Measurements from ENCODE around the gene TMEM243. TPM values are rescaled to one million over a fixed set of nuclear protein-coding genes. Genes with fewer than 3 reads are reported as not detected.

The TMEM243 gene
- total RNA-seq, 2 donors from 2014 or later, result 58.6 to 65.6 TPM

- Mint-ChIP-seq H3K4me3 (peak overlapping the region; percentile 93 to 95), H3K4me1 (ENCODE audit: low read depth) (peaks cover 27% of the 10 kb centered on the region), H3K9me3 (no peaks in the 10 kb centered on the region), H3K27ac (peak overlapping the region; percentile 98), H3K27me3 (ENCODE audit: low read depth) (no peaks in the 10 kb centered on the region), H3K36me3 (ENCODE audit: insufficient read depth in 2 of 2) (peaks cover 9 to 14% of the 10 kb centered on the region in 2 donors)
- DNase-seq (no peak), ATAC-seq (replicated peaks in 1 of 2) (no peak)
These were observed 68.4 kb downstream of the TMEM243 start for GRCh38 chr7:87151002-87151728.

- peaks cover 7 to 9% of the 10 kb centered on the region in 2 donors for H3K36me3 Mint-ChIP-seq (ENCODE audit: insufficient read depth in 2 of 2)
- H3K27me3 Mint-ChIP-seq (ENCODE audit: low read depth), result peaks cover 8% of the 10 kb centered on the region
- no peak for DNase-seq
- no peaks in the 10 kb centered on the region for H3K9me3 Mint-ChIP-seq
- no peak overlapping the region for H3K27ac Mint-ChIP-seq
- no peak for ATAC-seq (replicated peaks in 1 of 2)
- peaks cover 16% of the 10 kb centered on the region for H3K4me1 Mint-ChIP-seq (ENCODE audit: low read depth)
- no peak overlapping the region for H3K4me3 Mint-ChIP-seq
These were observed 71.1 kb downstream of the TMEM243 start for GRCh38 chr7:87148332-87148955.

- H3K4me3 Mint-ChIP-seq, result no peak overlapping the region
- H3K27me3 Mint-ChIP-seq (ENCODE audit: low read depth), result peaks cover 8% of the 10 kb centered on the region
- H3K27ac Mint-ChIP-seq, result no peak overlapping the region
- H3K9me3 Mint-ChIP-seq, result no peaks in the 10 kb centered on the region
- no peak for ATAC-seq (replicated peaks in 1 of 2)
- no peak for DNase-seq
- H3K4me1 Mint-ChIP-seq (ENCODE audit: low read depth), result peaks cover 16% of the 10 kb centered on the region
- peaks cover 3 to 4% of the 10 kb centered on the region in 2 donors for H3K36me3 Mint-ChIP-seq (ENCODE audit: insufficient read depth in 2 of 2)
These were observed 72.0 kb downstream of the TMEM243 start for GRCh38 chr7:87147500-87147899.

GRCh38 chr7:87146740-87147386 lies 72.7 kb downstream of the TMEM243 start:
- H3K36me3 Mint-ChIP-seq (ENCODE audit: insufficient read depth in 2 of 2), result peaks cover 0 to 1% of the 10 kb centered on the region in 2 donors
- no peak for ATAC-seq (replicated peaks in 1 of 2)
- no peak for DNase-seq
- H3K4me3 Mint-ChIP-seq, result no peak overlapping the region
- peaks cover 16% of the 10 kb centered on the region for H3K4me1 Mint-ChIP-seq (ENCODE audit: low read depth)
- H3K9me3 Mint-ChIP-seq, result no peaks in the 10 kb centered on the region
- peaks cover 8% of the 10 kb centered on the region for H3K27me3 Mint-ChIP-seq (ENCODE audit: low read depth)
- H3K27ac Mint-ChIP-seq, result no peak overlapping the region

Other genes with a start within 250 kb of the TMEM243 start
- gene ELAPOR2, start 160.1 kb downstream of the TMEM243 start, total RNA-seq, result 10 to 100 TPM in 1 of 2 donors, 1 to 10 TPM in 1; 9.3 to 16.8 TPM
- 100 to 1,000 TPM in 1 of 2 donors, 10 to 100 TPM in 1; 90.0 to 103 TPM for gene DMTF1, start 67.3 kb downstream of the TMEM243 start, total RNA-seq
- gene CROT, start 125.9 kb upstream of the TMEM243 start, total RNA-seq, result 10 to 100 TPM in 1 of 2 donors, 1 to 10 TPM in 1; 9.6 to 12.6 TPM